ENCODE results near the gene NPR2.

- no peak for TF ChIP-seq NR3C1 (IDR thresholded peaks at IDR 0.05)
- TF ChIP-seq POLR2A (IDR thresholded peaks at IDR 0.05; ENCODE audit: low read length): no peak
- TF ChIP-seq RFX5 (IDR thresholded peaks at IDR 0.05): no peak
Measured at GRCh38 chr9:35840881-35841644, 49.7 kb downstream of the NPR2 start.

Data from A549 (cell line).